ENCODE data around the gene SLC15A1.
"Not testable (repeated sequence)": the region's sequence is repeated elsewhere in the genome, so short reads cannot be mapped to it uniquely, and the experiment has no call there.

The SLC15A1 gene

DNA sequence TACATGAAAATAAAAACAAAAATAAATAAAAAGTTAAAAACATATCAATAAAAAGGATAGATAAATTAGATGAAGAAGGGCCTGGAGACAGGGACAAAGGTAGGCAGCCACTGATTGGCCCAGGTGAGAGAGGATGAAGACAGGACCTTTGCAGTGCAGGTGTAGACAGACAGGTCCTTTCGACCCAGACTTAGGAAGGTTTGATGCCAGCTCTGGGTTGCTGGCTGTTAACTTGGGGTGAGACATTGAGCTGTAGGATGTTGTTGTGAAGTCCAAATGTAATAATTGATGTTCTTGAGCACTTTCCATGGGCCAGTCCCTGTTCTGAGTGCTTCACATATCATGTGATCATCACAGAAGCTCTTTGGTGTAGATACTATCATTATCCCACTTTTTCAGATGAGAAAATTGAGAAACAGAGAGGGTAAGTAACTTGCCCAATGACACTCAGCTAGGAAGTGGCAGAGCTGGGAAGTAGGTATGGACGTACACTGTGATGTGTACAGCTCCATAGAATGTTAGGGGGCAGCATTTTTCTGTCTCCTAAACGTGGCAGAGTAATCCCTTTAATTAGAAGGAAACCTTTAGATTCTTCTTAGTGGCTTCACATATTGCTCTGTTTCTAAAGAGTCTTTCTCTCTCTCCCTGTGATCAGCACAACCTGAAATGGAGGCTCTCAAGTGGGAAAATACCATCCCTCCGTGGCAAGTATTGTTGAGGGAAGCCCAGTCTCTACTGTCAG, 99.6 kb downstream of the SLC15A1 start:
- DNase-seq: no peak

DNA sequence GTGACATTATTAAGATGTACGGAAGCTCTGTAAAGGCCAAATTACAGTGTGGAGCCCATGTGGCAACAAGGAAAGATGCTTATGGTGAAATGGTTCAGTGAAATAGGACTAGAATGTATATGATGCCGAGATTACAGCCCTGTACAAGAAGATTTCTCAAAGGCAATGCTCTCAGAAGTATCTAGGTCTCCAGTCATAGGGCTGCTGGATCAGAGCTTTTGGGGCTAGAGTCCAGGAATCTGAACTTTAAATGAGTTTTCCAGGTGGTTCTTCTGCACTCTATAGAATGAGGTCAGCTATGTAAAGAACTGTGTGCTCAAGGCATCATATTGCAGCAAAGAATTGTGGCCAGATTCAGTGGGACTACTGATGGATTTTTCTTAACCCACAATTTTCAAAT, 100.2 kb downstream of the SLC15A1 start:
- DNase-seq: no peak

DNA sequence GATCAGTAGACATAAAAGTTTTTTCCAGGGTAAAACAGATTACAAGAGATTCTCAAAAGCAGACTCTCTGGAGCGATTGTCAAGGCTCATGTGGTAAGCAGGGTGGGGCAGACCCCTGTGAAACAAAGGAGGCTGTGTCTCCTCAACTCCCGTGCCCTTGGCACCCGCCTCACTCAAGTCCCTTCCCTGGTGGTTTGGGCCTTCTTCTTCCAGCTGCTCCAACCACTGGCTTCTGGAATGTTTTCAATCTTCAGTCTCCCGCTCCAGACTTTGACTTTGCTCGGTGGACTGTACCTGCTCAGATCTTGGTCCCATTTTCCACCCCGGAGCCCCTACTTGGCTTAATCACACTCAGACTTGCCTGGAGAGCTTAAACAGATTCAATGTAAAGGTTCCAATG, 100.7 kb downstream of the SLC15A1 start:
- no peak for DNase-seq

DNA sequence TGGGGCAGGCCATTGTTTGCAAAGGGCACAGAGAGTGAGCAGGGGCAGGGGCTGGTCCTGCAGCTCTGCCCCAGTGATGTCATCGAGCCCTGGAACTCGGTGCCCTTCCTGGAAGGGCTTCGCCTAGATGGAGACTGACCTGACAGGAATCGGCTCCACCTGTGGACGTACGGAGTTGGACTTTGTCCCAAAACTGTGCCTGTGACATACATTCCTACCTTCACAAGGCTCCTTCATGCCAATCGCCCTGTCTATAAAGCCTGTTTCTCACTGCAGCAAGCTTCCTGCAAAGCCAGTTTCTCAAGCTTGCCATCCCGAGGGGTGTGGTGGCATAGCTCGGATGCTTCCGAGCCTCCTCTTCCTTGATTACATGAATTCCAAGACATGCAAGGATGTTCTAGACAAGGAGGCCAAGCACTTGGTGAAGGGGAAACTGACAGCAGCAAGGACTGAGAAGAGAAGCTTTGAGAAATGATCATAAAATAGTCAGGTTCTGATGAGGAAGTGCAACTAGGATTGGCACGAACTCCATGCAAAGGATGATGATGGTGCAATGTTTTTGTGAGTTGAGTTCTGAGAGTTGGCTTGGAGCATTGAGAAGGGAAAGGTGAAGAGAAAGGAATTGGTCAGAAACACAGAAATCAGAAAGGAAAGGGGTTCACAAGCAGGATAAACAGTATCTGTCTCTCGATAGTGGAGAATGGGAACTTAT, 101.9 kb downstream of the SLC15A1 start:
- DNase-seq: no peak

DNA sequence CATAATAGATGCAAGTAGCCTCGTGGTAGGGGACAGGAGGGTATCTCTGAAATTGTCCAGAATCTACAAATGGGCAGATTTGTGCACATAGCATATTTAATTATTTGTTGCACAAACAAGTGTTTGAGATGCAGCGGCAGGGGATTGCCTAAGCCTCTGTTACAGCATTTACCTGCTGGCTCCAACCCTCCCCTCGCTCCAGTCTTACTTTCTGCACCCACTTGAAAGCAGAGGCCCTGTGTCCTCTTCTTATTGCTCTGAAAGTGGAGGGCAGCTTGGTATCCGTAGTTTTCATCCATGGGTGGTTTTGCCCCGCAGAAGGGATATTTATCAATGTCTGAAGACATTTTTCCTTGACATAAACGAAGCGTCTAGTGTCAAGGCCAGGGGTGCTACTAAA, 102.6 kb downstream of the SLC15A1 start:
- no peak for DNase-seq

DNA sequence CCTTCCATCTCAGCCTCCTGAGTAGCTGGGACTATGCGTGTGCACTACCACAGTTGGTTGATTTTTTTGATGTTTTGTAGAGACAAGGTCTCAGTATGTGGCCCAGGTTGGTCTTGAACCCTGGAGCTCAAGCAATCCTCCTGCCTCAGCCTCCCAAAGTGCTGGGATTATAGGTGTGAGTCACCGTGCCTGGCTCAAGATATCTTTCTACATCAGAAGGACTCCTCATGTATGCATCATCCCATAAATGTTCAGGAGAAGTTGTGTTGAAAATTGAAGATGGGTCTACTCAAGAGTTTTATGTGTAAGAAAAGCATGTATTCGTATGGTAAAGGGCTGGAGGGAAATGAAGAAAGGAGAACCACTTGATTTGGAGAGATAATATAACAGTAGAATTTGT, 103.8 kb downstream of the SLC15A1 start:
- DNase-seq: no peak

DNA sequence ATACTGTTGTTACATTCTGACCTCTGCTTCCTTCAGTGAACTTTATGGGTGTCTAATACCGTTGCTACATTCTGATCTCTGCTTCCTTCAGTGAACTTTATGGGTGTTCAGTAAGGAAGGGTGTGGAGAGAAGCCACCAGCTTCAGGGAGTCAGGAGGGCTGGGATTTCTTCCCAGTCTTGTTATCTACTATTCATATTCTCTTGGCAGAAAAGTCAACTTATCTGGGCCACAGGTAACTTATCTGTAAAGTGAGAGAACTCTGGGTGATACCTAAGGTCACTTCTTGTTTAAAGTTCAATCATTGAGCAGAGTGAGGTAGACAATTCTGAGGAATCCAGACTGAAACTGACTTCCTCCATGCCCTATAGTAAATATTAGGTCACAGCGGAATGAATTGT, 104.3 kb downstream of the SLC15A1 start:
- DNase-seq: no peak

DNA sequence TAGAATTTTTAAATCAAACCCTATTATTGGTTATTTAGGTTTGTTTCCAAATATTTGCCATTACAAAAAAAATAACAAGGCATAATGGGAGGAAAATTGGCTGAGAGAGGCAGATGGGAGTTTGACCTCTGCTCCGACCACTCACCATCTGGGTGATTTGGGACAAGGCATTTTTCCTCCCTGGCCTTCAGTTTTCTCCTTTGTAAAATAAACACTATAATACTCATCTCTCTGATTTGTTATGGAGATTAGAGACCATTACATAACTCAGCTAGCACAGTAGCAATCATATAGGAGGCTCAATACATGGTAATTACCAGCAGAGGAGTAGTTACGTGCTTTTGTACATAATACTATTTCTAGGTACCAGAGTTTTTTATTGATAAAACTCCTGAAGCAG, 105.4 kb downstream of the SLC15A1 start:
- no peak for DNase-seq

DNA sequence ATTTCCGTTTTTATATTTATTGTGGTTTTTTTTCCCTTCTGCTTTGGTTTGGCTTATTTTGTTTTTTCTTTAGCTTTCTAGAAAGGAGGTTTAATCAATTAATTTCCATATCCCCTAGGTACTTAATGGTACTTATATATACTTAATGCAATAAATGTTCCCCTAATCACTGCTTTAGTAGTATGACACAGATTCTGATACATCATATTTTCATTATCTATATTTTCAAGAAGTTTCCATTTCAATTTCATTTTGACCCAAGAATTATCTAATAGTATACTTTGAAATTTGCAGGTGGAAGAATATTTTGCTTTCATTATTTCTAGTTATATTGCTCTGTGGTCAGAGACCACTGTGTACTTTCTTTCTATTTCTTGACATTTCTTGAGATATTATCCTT, 109.0 kb downstream of the SLC15A1 start:
- DNase-seq: no peak

DNA sequence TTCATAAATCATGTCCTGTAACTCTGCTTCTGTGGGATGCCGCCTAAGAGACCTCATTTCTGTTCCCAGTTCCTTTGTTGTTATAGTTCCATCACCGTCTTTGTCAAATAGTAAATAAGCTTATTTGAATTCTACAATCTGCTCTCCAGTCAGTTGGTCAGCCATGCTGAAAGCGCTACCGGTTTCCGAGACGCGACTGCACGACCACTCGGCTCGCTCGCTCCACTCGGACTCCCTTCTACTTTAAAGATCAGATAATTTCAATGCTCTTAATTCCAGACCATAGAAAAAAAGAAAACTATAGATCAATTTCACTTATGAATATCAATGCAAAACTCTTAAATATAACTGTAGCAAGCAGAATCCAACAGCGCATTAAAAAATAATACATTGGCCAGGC, 111.4 kb downstream of the SLC15A1 start:
- no peak for DNase-seq

DNA sequence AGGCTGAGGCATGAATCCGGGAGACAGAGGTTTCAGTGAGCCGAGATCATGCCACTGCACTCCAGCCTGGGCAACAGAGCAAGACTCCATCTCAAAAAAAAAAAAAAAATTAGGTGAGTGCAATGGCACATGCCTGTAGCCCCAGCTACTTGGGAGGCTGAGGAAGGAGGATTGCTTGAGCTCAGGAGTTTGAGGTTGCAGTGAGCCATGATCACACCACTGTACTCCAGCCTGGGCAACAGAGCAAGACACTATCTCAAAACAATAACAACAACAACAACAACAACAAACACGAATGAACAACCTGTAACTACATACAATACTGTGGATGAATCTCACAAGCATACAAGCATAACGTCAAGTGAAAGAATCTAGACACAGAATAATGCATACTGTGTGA, 112.7 kb downstream of the SLC15A1 start:
- DNase-seq: not testable (repeated sequence)

DNA sequence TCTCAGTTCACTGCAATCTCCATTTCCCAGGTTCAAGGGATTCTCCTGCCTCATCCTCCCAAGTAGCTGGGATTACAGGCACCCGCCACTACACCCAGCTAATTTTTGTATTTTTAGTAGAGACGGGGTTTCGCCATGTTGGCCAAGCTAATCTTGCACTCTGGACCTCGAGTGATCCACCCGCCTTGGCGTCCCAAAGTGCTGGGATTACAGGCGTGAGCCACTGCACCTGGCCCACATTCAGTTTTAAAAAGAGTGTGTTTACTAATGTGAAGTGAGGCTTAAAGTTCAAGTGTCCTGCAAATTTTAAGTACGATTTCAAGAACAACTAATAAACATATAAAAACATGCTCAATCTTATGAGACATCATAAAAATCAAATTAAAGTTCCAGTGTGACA, 114.1 kb downstream of the SLC15A1 start:
- not testable (repeated sequence) for DNase-seq
